Limb (tissue), 2 donors: ENCODE data around the gene DPP6.
"Not testable (repeated sequence)": the region's sequence is repeated elsewhere in the genome, so short reads cannot be mapped to it uniquely, and the experiment has no call there.

ENCODE experiments used
- DNase-seq, 2 donors: peaks; one replicate each; pipeline ENCODE4 v3.0.0-alpha.2; 2016; ENCODE audit errors: extremely low spot score in 2 of 2

Gene DPP6

GRCh38 chr7:154922472-154922871 is 870.3 kb downstream of the DPP6 start:
- not testable (repeated sequence) for DNase-seq

GRCh38 chr7:154927624-154928125 is 875.5 kb downstream of the DPP6 start:
- peak; percentile 75 to 80 for DNase-seq

DNA sequence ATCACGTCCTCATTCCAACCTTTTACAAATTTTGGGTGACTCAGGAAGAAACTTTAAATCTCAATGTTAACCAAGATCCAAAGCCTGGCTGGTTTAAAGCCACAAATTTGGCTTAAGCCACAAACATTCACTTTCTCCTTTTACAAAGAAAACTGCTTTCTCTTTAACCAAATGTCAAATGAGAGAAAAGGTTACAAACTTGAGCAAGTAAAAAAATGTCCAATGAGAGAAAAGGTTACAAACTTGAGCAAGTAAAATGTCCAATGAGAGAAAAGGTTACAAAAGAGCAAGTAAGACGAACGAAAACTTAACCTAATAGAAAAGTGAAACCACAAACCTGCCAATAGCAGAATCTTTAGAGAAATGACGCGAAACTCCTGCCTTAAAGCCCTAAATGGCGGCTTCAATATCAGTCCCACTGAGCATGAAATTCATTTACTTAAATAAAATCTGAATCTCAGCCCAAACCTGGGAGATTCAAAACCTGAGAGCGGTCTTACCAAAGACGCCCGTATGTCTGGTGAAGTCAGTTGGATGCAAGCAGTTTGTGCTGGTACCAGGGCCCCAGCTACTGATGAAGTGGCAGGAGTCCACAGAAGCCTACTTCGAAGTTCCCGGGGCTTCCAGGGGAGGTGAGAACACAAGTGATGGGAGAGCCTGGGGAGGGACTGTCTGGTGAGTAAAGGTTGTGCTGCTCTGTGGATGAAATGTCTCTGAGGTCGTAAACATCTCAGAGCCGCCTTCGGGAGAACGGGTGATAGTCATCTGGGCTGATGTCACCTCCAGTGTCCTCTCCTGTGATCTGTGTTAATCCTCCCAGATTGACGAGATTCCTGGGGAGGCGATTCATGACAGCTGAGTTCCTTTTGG is 876.2 kb downstream of the DPP6 start:
- DNase-seq: peak in 1 of 2 donors; percentile 89

DNA sequence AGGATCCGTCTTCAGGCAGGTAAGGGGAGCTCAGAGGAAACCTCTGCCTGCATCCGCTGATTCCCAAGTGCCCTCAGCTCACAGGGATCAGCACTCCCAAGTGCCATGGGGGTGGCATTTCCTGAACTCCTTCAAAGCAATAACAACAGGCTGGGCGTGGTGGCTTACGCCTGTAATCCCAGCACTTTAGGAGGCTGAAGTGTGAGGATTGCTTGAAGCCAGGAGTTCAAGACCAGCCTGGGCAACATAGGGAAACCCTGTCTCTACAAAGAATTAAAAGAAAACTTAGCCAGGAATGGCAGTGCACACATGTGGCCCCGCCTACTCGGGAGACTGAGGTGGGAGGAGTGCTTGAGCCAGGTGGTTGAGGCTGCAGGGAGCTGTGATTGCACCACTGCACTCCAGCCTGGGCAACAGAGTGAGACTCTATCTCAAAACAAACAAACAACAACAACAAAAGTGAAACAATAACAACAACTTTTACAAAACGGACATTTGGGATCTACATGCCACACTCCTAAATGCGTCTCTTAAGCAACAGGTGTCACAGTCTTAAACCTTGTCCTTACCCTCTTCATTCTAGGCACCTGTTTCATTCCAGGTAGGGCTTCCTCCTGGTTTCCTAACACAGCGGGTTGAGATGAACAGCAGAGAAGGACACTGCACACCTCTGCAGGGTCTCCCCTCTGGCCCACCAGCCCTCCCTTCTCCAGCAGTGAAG is 877.0 kb downstream of the DPP6 start:
- DNase-seq: no peak

DNA sequence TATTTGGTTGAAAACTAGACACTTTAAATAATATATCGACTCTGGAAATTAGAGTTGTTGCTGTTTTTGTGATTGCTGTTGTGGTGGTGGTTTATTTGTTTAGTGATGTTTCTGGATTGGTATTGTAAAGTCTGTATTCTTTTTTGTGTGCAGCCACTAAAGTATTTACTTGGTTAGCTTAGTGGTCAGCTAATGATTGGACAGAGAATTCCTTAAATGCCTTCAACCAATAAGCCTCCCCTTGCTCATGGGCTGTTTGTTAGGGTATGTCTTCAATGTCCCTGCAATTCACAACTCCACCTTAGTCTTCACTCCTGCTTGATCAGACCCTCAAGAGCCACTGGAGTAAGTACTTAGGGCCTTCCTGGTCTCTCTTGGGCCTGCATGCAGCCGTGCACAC is 879.7 kb downstream of the DPP6 start:
- DNase-seq: no peak

DNA sequence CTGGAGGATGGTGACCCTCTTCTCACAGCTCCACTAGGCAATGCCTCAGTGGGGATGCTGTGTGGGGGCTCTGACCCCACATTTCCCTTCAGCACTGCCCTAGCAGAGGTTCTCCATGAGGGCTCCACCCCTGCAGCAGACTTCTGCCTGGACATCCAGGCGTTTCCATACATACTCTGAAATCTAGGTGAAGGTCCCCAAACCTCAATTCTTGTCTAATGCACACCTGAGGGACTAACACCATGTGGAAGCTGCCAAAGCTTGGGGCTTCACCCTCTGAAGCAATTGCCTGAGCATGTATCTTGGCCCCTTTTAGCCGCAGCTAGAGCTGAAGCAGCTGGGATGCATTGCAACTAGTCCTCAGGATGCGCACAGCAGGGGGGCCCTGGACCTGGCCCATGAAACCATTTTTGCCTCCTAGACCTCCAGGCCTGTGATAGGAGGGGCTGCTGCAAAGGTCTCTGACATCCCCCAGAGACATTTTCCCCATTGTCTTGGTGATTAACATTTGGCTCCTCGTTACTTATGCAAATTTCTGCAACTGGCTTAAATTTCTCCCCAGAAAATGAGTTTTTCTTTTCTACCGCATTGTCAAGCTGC is 882.3 kb downstream of the DPP6 start:
- not testable (repeated sequence) for DNase-seq

GRCh38 chr7:154937837-154938236 is 885.6 kb downstream of the DPP6 start:
- DNase-seq: no peak

DNA sequence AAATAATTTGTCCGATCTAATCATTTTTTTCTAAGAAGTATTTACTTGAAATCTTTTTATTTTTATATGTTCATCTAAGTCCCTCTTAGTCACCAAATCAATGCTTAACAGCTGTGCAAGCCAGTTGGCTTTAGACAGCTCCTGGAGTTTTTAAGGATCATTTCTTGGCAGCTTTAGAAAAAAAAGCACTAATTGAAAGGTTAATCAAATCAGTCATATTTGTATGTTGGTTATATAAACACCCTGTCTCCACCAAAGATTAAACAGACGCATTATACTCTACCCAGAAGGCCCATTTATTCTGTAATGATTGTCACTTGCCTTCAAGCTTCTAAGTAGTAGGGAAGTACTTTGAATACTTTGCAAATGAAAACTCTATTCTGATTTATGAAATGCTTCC is 890.5 kb downstream of the DPP6 start:
- no peak for DNase-seq
